Adipose tissue (tissue), 3 donors: Measurements from ENCODE around the gene KAT6B. TPM values are rescaled to one million over a fixed set of nuclear protein-coding genes. Genes with fewer than 3 reads are reported as not detected.
"Not testable (repeated sequence)": the region's sequence is repeated elsewhere in the genome, so short reads cannot be mapped to it uniquely, and the experiment has no call there.

ENCODE experiments used
- H3K27ac ChIP-seq: one replicate; pipeline ENCODE4 v1.5.1; 2013; ENCODE audit warnings: low read depth, low read length
- WGBS, 3 donors: extraction: QIAGEN DNeasy Blood & Tissue Kit; methylation state at CpG; one replicate each; pipeline ENCODE4 v1.1.7; 2013; 5-methylcytosine and 5-hydroxymethylcytosine counted together
- polyA plus RNA-seq, 3 donors: library from polyadenylated mRNA; stranded (reverse); fragments of 200-250 nt; gene quantifications; one replicate each; pipeline ENCODE4 v1.2.3, GENCODE V29; 2013
- donor health status: healthy with polysubstance abuse.
- donor health status: Bipolar disorder and iron deficiency.
- donor health status: healthy.

Gene KAT6B
- polyA plus RNA-seq, 3 donors = 5.4 to 12.9 (median 6.8) TPM

DNA sequence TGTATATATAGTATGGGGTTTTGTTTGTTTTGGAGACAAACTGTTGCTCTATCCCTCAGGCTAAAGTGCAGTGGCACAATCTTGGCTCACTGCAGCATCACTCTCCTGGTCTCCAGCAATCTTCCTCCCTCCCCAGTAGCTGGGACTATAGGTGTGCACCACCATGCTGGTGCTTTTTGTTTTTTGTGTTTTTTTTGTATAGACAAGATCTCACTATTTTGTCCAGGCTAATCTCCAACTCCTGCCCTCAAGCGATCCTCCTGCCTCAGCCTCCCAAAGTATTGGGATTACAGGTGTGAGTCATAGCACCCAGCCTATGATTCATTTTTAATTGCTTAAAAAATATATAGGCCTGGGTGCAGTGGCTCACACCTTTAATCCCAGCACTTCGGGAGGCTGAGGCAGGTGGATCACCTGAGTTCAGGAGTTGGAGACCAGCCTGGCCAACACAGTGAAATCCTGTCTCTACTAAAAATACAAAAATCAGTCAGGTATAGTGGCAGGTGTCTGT is 229.6 kb downstream of the KAT6B start:
- WGBS, 3 donors = 92 to 94% (median 93%) methylated on average over 2 of the region's 2 CpGs
- not testable (repeated sequence) for H3K27ac ChIP-seq

DNA sequence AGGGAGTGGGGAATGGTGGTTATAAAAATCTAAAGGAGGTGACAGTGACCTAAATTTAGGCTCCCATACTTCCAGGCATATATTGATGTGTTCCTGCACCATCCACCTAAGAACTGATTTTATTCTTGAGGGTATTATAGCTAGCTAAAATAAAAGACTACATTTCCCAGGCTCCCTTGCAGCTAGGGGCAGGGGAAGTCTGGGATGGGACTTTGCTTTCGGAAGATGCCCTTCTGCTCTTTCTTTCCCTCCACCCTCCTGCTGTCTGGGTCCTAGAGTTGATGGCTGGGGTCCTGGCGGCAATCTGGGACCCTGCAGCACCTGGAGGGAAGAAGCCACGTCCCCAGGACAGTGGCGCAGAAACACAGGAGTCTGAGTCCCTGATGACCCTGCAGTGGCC is 231.3 kb downstream of the KAT6B start:
- H3K27ac ChIP-seq = no peak overlapping the region
- 86 to 91% (median 88%) methylated on average over 4 of the region's 4 CpGs for WGBS, 3 donors

DNA sequence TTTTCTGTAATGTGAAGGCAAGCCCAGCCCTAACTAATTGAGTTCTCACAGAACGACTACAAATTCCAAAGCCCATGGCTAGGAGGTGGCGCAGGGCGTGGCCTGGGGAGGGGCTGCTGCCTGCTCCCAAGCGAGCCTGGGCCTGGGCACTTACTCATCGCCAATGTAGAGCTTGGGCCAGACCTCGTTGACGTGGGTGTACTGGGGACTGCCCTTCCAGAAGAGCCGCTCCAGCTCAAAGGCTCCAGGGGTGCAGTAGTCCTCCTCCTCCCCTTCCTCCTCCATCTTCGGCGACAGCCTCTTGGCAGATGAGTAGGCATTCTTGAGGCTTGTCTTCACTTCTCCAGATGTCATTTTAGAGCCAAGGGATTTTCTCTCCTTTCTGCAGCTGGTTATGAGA is 231.8 kb downstream of the KAT6B start:
- no peak overlapping the region for H3K27ac ChIP-seq
- 77 to 93% (median 80%) methylated on average over 10 of the region's 10 CpGs for WGBS, 3 donors

DNA sequence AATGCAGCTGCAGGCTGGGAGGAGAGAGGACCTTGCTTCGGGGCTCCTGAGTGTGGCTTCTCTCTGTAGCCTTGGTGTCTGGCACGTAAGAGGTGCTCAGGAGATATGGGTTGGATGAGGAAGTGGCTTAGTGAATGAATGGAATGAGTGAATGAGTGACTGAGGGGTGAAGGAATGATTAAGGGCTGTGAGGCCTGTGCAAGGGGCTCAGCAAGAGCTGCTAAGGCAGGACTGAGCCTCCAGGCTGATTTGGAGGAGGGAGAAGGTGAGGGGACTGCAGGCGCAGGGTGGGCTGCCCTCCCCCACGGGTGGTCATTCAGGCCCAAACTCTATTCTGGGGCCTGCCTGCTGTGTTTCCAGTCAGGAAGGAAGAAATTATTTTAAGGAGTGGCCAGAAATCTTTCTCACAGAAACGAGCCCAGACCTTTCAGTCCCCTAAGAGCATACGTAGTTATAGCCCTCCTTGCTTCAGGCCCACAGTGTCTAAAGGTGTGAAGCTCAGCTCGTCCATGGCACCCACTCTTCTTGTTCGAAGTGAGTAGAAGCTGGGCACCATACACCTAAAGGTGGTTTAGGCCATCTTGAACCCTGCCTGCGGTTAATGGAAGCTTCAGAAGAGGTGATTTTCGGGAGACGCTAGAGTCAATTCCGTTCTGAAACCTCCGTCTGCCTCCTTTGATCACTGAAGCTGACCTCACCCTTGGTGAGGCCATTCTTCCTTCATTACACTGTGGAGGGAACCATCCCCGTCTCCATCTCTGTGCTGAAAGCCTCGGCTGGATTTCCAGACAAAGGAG is 235.5 kb downstream of the KAT6B start:
- WGBS, 3 donors = 71 to 90% (median 79%) methylated on average over 15 of the region's 15 CpGs
- no peak overlapping the region for H3K27ac ChIP-seq

DNA sequence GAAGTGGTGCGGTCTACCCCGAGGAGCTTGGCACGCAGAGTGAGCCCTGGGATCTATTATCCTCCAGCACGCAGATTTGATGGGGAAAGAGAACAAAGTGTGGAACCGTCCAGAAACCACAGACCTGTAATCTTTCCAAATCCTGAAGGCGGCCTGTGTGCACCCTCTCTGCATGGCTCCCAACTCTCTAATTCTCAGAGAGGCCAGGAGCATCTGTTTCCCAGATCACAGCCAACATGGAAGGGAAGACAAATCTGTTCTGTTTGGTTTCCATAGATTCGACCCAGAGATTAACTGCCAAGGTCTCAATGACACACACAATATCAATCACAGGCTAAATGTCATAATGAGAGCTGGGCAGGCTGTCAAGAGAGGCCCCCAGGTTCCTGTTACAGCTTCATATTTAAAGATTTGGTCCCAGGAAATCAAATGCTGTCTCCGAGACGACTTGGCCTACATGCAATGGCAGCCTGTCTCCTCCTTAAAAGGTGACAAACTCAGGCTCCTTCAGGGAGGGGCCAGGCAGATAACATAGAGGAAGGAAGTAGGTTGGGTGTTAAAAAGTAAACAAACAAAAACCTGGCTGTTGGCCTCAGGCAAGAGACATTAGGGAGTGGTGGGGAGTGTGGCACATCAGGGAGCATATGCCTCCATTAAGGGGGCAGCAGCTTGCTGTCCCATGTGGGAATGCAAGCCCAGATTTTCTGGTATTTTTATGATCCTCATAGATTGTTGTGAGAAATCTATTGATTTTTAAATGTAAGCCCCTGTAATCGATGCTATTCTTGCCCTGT is 236.3 kb downstream of the KAT6B start:
- H3K27ac ChIP-seq = no peak overlapping the region
- 45 to 85% (median 60%) methylated on average over 10 of the region's 10 CpGs for WGBS, 3 donors

DNA sequence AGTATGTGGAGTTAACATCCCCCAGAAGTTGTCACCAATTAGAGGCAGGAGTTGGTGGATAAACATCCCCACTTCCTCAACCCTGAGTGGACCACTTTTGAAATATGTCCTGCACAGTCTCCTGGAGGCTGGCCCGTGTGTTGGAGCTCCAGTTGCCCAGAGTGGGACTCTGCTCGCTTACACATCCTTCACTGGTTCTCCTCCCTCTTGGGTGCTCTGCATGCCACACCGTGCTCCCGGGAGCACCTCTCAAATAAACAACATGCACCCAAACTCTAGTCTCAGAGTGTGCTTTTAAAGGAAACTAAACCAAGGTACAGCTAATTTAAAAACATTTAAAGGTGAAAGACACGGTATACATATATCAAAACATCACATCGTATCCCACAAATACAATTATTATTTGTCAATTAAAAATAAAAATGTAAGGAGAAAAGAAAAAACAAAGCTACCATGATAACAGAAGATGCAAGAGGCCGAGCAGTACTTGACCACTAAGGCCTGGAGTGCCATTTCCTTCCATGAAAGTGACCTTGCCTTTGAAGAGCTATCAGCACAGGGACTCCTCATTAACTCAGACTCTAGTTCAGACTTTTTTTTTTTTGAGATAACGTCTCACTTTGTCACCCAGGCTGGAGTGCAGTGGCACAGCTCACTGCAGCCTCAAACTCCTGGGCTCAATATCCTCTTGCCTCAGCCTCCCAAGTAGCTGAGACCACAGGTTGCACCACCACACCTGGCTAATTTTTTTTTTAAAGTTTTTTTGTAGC is 237.2 kb downstream of the KAT6B start:
- WGBS, 3 donors = 89 to 94% (median 93%) methylated on average over 8 of the region's 8 CpGs
- H3K27ac ChIP-seq = no peak overlapping the region

DNA sequence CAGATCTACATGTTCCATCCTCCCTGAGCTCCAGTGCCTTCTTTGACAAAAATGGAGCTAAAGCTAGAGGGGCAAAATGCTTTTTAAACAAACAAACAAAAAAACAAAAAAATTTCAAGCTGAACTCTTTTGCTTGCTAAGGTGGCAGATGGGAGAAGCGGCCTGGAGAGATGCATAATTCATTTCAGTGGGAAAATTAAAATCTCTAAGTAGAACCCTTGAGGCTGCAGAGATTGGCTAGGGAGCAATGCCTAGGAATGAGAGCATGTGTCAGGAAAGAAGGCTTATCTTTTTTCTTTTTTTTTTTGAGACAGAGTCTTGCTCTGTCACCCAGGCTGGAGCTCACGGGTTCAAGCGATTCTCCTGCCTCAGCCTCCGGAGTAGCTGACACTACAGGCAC is 238.7 kb downstream of the KAT6B start:
- WGBS, 3 donors = 74 to 96% (median 88%) methylated on average over 4 of the region's 4 CpGs
- H3K27ac ChIP-seq = no peak overlapping the region

DNA sequence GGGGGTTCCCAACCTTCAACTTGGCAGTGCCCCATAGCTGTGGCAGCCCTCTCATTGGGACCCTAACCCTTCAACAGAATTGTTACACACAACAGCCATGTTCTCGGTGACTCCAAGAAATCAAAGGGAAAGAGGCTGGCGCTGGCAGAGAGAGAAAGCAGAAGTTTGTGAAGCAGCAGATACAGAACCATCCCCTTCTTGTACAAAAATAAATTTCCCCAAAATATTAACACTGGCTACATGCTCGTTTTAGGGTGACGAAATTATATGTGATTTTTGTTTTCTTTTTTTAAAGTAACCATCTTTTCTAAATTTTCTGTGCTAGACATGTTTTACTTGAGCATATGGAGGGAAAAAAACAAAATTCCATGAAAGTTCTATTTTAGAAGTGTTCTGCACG is 239.9 kb downstream of the KAT6B start:
- H3K27ac ChIP-seq = no peak overlapping the region
- 79 to 89% (median 86%) methylated on average over 5 of the region's 5 CpGs for WGBS, 3 donors

DNA sequence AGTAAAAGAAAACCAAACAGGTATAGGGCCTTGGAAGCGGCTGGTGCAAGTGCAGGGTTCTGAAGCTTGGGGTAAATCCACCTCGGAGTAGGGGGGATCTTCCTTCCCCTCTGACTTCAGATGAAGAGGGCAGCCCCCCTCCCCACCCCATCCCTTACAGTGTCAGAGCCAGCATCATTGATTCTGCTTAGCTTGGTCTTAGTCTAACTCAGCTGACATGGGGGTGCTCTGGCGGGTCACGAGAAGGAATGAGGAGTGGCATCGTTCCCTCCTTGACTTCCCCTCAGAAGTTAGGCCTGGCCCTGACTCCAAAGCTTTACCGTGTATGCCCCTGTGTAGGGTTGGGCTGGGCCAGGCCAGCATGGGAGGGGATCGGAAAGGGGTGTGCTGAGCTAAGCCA is 240.9 kb downstream of the KAT6B start:
- no peak overlapping the region for H3K27ac ChIP-seq
- 89 to 93% (median 91%) methylated on average over 7 of the region's 7 CpGs for WGBS, 3 donors

DNA sequence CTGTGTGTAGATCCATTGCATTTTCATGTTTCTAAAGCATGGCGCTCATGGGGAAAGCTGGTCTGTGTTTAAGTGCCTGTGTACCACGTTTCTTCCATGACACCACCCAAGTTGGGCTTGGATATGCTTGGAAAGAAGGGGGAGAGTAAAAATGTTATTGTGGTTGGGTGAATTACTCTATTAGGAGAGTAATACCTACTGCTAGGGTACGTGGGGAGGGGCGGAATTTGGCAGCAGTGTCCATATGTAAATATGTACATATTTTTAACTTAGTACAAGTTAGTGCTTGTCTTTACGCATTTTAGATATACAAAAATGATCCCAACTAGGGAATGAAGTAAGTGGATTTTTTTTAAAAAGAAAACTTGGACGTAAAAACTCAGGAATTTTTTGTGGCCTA is 242.1 kb downstream of the KAT6B start:
- WGBS, 3 donors = 70 to 91% (median 75%) methylated on average over 6 of the region's 6 CpGs
- no peak overlapping the region for H3K27ac ChIP-seq

DNA sequence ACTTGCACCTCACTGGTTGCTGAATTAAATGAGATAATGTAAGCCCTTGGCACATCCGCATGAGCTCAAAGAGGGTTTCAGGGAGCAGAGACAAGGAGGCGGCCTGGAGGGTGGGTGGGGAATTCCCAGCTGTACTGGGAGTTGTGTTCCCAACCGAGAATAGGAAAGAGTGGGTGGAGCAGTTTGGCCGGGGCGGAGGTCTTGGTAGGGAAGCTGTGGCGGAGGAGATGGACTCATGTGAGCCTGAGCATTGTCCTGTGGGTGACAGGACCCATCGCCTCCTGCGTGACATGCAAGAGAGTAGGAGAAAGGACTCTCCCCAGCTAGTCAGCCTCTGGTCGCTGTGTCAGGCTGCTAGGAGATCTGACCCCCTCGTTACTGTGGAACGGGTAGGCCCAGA is 244.1 kb downstream of the KAT6B start:
- no peak overlapping the region for H3K27ac ChIP-seq
- WGBS, 3 donors = 75 to 94% (median 81%) methylated on average over 11 of the region's 11 CpGs

DNA sequence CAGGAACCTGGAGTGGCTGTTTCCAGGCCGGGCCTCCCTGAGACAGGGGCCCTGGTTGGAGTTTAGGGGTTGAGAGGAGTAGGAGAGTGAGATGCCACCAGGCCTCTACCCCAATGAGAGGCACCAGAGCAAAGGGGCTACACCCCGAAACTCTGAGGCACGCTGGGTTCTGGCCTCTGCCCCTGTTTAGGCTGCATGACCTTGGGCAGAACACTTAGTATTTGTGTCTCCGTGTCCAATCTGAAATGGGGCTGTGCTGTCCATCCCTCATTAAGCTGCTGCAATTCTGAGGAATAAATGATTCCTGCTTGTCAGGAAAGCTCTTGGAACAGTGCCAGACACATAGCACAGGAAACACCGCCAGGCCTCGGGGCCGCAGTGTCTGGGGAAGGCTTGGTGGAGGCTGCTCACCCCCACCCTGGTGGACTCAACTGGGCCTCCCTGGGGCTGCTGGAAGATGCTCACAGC is 244.6 kb downstream of the KAT6B start:
- 62 to 72% (median 63%) methylated on average over 7 of the region's 7 CpGs for WGBS, 3 donors
- no peak overlapping the region for H3K27ac ChIP-seq

DNA sequence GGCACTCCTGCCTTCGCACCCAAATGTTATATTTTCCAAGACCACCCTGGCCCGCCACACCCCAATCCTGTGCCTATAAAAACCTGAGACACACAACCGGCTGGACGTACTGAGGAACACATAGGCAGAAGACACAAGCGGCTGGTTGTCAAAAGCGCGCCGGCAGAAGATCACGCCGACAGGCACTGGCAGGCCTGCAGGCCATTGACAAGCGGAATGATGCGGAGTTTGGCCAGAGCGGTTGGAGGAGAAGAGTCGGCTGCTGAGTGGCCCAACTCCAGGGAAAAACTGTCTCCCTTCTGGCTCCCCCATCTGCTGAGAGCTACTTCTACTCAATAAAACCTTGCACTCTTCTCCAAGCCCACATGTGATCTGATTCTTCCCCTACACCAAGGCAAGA is 245.4 kb downstream of the KAT6B start:
- 91 to 96% (median 95%) methylated on average over 14 of the region's 14 CpGs for WGBS, 3 donors

DNA sequence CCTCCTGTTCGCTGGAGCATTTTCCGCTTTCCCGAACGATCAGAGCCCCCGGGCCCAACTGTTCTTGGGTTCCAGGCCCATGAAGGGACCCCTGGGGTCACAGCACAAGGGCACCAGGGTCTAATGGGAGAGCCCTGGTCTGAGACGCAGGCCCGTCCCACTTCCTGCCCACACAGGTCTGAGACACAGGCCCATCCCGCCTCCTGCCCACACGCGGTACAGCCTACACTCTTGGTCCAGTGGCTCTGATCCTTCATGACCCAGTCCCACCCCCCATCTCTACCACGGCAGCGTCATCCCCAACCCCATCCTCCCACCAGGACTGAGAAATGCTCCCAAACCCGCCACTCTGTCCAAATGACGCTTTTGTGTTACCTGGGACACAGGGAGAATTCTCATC is 246.3 kb downstream of the KAT6B start:
- H3K27ac ChIP-seq = no peak overlapping the region
- 87 to 92% (median 87%) methylated on average over 14 of the region's 14 CpGs for WGBS, 3 donors

More for the DNA sequence above, 245.4 kb downstream of the KAT6B start:
- H3K27ac ChIP-seq = no peak overlapping the region

DNA sequence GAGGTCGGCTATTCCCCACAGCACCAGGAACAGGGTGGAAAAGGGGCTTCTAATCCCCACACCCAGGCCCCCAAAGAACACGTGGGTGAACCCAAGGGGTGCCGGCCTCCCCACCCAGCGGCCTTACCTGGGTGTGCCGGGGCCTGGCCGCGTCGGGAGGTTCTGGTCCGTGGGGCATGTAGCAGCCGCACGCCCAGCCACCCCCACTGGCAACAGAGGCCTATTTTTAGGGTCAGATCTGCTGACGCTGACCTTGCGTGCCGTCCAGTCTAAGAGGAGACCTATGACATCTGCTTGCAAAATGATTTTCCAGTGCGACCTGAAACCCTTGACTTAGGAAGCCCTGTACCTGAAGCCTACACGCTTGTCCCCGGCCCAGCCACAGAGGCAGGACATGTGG is 247.0 kb downstream of the KAT6B start:
- 96 to 98% (median 97%) methylated on average over 17 of the region's 17 CpGs for WGBS, 3 donors
- no peak overlapping the region for H3K27ac ChIP-seq

DNA sequence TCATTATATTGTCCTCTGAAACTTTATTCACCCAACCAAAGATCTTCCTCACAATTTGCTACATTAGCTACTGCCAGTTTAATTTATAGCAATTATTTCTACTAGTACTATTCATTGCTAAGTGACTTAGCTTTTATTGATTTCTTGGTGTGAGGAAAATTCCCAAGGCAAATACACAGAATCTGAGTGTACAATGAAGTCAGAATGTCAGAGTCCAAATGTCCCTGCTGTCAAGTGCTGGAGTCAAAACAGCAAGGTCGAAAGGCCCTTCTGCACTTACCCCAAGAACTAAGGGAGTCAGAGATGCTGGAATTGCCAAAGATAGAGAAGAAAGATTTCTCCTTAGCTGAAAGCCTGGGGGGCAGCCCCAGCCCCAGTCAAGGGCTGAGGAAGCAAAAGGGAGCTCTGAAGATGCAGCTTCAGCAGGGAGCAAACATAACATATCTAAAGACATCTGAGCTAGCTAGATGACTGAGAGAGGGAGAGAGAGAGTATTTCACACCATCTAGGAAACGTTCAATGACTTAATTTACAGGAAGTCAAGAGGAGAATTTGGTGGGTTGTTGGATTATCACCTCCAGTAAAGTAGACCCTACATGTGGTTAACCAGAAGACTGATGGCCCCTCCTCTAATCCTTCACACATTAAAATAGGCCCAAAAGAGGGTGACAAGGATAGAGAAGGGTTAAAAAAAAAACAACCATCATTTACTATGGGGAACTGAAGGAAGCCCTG is 248.5 kb downstream of the KAT6B start:
- 27 to 56% (median 40%) methylated on average over 2 of the region's 2 CpGs for WGBS, 3 donors
- H3K27ac ChIP-seq = no peak overlapping the region

DNA sequence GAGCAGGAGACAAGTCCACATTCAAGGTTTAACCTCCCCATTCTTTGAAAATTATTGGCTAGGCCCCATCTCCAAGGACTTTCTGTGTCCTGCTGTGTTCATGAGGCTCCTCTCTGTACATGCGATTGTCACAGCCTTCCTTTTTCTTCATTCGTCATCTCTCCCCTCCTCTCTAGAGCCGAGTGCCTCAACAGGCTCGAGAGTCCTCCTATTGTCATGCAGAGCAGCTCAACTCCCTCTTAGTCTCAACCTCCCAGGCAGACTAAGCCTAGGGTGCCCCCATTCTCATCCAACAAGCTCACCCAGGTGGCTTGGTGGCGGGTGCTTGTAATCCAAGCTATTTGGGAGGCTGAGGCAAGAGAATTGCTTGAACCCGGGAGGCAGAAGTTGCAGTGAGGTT is 249.9 kb downstream of the KAT6B start:
- 87 to 92% (median 89%) methylated on average over 6 of the region's 6 CpGs for WGBS, 3 donors
- no peak overlapping the region for H3K27ac ChIP-seq

DNA sequence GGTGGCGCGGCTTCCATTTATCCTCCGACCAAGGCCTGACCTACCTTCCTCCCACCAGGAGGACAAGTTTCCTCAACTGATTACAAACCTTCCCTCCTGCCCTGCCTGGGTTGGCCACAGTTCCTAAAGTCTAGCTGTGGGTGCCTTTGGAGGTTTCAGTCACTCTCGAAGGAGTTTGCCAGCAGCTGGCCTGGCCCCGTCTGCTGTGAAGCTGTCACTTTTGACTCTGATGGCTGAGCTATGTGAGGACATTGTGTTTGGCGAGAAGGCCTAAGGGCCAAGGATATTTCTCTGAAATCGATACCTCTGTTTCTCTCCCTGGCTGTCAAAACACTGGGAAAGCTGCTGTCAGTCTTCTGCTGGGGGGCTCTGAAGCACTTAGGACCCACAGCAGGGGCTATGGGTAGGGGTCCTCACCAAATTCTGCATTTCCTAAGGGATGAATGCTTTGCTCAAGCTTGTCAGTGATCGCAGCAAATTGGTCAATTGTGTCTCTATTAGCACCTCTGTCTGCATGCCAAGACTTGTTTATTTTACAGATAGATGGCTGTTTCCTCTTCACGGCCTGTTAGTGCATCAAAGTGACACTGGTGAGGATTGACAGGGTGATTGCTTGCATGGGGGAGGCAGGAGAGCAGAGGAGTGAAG is 253.2 kb downstream of the KAT6B start:
- no peak overlapping the region for H3K27ac ChIP-seq
- 82 to 90% (median 90%) methylated on average over 9 of the region's 9 CpGs for WGBS, 3 donors
